Ishikawa (cell line): ENCODE data around the gene CCDC93.

Experiments
- CEBPB ChIP-seq: IDR thresholded peaks from 2 replicates; pipeline ENCODE4 v1.6.1; 2012
- CREB1 ChIP-seq: IDR thresholded peaks from 2 replicates; pipeline ENCODE4 v1.6.1; 2012; ENCODE audit warnings: low read depth
- EGR1 ChIP-seq: IDR thresholded peaks from 2 replicates; pipeline ENCODE4 v1.6.1; 2012
- EP300 ChIP-seq: IDR thresholded peaks from 2 replicates; pipeline ENCODE4 v1.6.1; 2012; ENCODE audit warnings: borderline replicate concordance
- FOXM1 ChIP-seq: IDR thresholded peaks from 2 replicates; pipeline ENCODE4 v1.6.1; 2012; ENCODE audit warnings: low read depth, borderline replicate concordance
- NFIC ChIP-seq: IDR thresholded peaks from 2 replicates; pipeline ENCODE4 v1.6.1; 2012
- RAD21 ChIP-seq: IDR thresholded peaks from 2 replicates; pipeline ENCODE4 v1.6.1; 2012; ENCODE audit warnings: low read depth
- TAF1 ChIP-seq: IDR thresholded peaks from 2 replicates; pipeline ENCODE4 v1.6.1; 2012; ENCODE audit warnings: low read depth, mild to moderate bottlenecking
- TCF12 ChIP-seq: IDR thresholded peaks from 2 replicates; pipeline ENCODE4 v1.6.1; 2012; ENCODE audit warnings: low read depth
- TEAD4 ChIP-seq: IDR thresholded peaks from 2 replicates; pipeline ENCODE4 v1.6.1; 2012
- YY1 ChIP-seq: IDR thresholded peaks from 2 replicates; pipeline ENCODE4 v1.6.1; 2012; ENCODE audit warnings: low read depth
- ZBTB7A ChIP-seq: IDR thresholded peaks from 2 replicates; pipeline ENCODE4 v1.6.1; 2012; ENCODE audit warnings: low read depth
- TF ChIP-seq, protein P1 (sequence below): IDR thresholded peaks from 2 replicates; pipeline ENCODE4 v1.6.1; 2012
- TF ChIP-seq, protein P2 (sequence below): IDR thresholded peaks from 2 replicates; pipeline ENCODE4 v1.6.1; 2012; ENCODE audit warnings: low read depth, mild to moderate bottlenecking
- TF ChIP-seq, protein P3 (sequence below): IDR thresholded peaks from 2 replicates; pipeline ENCODE4 v1.6.1; 2012

Gene CCDC93

DNA sequence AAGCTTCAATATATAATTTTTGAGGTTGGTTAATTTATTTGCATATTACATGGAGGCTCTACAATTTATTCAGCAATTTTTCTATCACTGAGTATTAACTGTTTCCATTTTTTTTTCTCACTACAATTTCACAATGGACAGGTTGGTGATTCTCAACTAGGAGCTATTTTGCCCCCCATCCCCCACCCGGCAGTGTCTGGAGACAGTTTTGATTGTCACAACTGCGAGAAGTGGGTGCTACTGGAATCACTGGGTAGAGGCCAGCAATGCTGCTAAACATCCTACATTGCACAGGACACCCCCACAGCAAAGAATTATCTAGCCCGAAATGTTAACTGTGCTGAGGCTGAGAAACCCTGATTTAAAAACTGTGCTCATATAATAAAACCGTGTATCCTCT, 82.6 kb downstream of the CCDC93 start:
- no peak for TF ChIP-seq FOXM1
- TF ChIP-seq, protein P1, sequence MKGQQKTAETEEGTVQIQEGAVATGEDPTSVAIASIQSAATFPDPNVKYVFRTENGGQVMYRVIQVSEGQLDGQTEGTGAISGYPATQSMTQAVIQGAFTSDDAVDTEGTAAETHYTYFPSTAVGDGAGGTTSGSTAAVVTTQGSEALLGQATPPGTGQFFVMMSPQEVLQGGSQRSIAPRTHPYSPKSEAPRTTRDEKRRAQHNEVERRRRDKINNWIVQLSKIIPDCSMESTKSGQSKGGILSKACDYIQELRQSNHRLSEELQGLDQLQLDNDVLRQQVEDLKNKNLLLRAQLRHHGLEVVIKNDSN, result no peak
- no peak for TF ChIP-seq NFIC
- TF ChIP-seq RAD21, result no peak
- TF ChIP-seq YY1, result no peak
- TF ChIP-seq, protein P2, sequence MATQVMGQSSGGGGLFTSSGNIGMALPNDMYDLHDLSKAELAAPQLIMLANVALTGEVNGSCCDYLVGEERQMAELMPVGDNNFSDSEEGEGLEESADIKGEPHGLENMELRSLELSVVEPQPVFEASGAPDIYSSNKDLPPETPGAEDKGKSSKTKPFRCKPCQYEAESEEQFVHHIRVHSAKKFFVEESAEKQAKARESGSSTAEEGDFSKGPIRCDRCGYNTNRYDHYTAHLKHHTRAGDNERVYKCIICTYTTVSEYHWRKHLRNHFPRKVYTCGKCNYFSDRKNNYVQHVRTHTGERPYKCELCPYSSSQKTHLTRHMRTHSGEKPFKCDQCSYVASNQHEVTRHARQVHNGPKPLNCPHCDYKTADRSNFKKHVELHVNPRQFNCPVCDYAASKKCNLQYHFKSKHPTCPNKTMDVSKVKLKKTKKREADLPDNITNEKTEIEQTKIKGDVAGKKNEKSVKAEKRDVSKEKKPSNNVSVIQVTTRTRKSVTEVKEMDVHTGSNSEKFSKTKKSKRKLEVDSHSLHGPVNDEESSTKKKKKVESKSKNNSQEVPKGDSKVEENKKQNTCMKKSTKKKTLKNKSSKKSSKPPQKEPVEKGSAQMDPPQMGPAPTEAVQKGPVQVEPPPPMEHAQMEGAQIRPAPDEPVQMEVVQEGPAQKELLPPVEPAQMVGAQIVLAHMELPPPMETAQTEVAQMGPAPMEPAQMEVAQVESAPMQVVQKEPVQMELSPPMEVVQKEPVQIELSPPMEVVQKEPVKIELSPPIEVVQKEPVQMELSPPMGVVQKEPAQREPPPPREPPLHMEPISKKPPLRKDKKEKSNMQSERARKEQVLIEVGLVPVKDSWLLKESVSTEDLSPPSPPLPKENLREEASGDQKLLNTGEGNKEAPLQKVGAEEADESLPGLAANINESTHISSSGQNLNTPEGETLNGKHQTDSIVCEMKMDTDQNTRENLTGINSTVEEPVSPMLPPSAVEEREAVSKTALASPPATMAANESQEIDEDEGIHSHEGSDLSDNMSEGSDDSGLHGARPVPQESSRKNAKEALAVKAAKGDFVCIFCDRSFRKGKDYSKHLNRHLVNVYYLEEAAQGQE, result no peak
- no peak for TF ChIP-seq TCF12
- TF ChIP-seq EGR1, result no peak

DNA sequence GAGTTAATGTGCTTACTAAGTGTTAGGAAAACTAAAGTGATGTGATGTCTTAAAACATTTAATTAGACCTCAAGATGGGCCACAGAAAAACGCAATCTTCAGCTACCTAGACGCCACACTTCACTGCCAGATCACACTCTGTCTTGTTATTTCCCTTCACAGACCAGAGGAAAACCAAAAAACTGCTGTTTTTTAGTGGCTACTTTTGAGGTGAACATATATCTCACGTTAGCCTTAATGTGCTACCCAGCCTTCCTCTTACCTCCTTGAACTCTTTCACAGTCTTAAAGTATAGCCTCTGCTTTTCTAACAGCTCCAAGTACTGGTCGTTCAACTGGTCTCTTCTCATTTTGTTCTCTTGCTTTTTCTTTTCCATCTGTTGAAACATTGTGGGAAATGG, 83.1 kb downstream of the CCDC93 start:
- no peak for TF ChIP-seq CREB1
- TF ChIP-seq TAF1, result no peak
- no peak for TF ChIP-seq YY1
- TF ChIP-seq NFIC, result no peak
- TF ChIP-seq, protein P2, result no peak
- TF ChIP-seq CEBPB, result no peak
- TF ChIP-seq, protein P1, result no peak
- no peak for TF ChIP-seq EGR1
- TF ChIP-seq, protein P3, sequence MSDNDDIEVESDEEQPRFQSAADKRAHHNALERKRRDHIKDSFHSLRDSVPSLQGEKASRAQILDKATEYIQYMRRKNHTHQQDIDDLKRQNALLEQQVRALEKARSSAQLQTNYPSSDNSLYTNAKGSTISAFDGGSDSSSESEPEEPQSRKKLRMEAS, result no peak
- TF ChIP-seq TEAD4, result no peak
- TF ChIP-seq TCF12, result no peak

DNA sequence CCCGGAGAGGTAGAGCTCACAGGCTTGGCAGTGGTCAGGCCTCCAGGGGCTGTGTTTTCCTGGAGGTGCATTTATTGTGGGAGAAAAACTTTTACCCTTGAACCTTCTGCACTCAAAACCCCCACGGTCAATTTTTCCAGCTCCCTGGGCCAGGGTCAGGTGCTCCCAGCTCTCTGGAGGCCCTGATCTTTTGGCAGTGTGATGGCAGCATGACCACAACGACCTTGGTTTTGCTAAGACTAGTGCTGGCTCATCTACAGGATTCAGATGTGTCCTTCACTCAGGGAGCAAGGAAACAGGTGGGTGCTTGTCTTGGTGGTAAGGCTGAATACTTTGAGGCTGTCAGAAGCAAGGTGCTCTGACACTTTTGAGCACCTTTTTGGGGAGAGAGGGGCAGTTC, 92.3 kb downstream of the CCDC93 start:
- TF ChIP-seq TAF1 (no peak), RAD21 (no peak), CREB1 (no peak), EP300 (no peak), ZBTB7A (no peak), CEBPB (no peak)
- TF ChIP-seq, protein P2, result no peak

DNA sequence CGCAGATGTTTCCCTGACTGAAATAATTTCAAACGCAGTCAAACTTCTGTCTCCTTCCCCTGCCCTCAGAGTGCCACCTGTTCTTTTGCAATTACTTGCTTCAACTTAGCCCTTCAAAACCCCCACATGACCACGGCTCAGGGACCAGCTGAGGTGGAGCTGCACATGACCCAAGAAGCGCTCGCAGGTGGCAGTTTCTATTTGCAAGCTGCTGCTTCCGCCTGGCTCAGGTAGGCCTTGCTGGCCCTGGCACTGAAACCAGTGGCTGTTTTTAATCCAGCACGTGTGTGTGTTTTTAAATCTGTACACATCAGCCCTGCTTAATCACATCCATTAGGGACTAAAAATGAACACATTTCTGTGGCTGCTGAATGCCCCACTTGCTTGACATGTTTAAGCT, 95.3 kb downstream of the CCDC93 start:
- no peak for TF ChIP-seq TAF1
- no peak for TF ChIP-seq ZBTB7A
- TF ChIP-seq, protein P1, result no peak
- no peak for TF ChIP-seq CEBPB
- no peak for TF ChIP-seq CREB1
- TF ChIP-seq NFIC, result no peak
- no peak for TF ChIP-seq TCF12
- no peak for TF ChIP-seq EGR1
- TF ChIP-seq, protein P3, result no peak
- TF ChIP-seq EP300, result no peak
- TF ChIP-seq, protein P2, result no peak
- TF ChIP-seq RAD21, result no peak
- no peak for TF ChIP-seq TEAD4
- no peak for TF ChIP-seq YY1
- TF ChIP-seq FOXM1, result no peak
